IMR-90 (cell line): ENCODE measurements around the gene RHOT2. TPM values are rescaled to one million over a fixed set of nuclear protein-coding genes. Genes with fewer than 3 reads are reported as not detected.

ENCODE experiments used
- ATAC-seq: fragments of 200-7000 bp; cut with Tn5 transposase; 2 replicates; pipeline ENCODE4 v1.9.1; 2020; ENCODE audit warnings: low read depth, mild to moderate bottlenecking, moderate library complexity
- BruUV-seq: library from RNA; stranded (reverse); fragments of 400-500 nt; replicated peaks from 2 replicates; lab custom pipeline; 2021; lab: Mats Ljungman, UMichigan
- CTCF ChIA-PET: fragments of 300-600 bp; formaldehyde crosslinking; extraction: SDS; loops from one replicate; lab custom pipeline; 2021; ENCODE audit warnings: antibody characterized with exemption; lab: Yijun Ruan, JAX
- POLR2A ChIA-PET: fragments of 300-600 bp; sonication (Branson Sonifier 250); formaldehyde crosslinking; loops from one replicate; lab custom pipeline; 2022; ENCODE audit warnings: antibody characterized with exemption; ENCODE audit not compliant: unreplicated experiment; lab: Charles Lee
- DNase-seq: peaks from one replicate; pipeline ENCODE4 v3.0.0; 2013
- H2AFZ ChIP-seq: replicated peaks from 2 replicates; pipeline ENCODE3; 2013; ENCODE audit warnings: low read length, mild to moderate bottlenecking; ENCODE audit not compliant: poor library complexity
- H2AK5ac ChIP-seq: 2 replicates; pipeline ENCODE4 v1.6.1; 2013; ENCODE audit warnings: low read depth, low read length, inconsistent platforms
- H2AK9ac ChIP-seq: replicated peaks from 2 replicates; pipeline ENCODE3; 2013; ENCODE audit warnings: mild to moderate bottlenecking, low read depth, low read length, moderate library complexity; ENCODE audit not compliant: poor library complexity
- H2BK120ac ChIP-seq: 2 replicates; pipeline ENCODE4 v1.6.1; 2013; ENCODE audit warnings: low read depth, low read length, inconsistent platforms
- H2BK15ac ChIP-seq: 3 replicates; pipeline ENCODE4 v1.6.1; 2013; ENCODE audit warnings: low read depth, low read length, inconsistent platforms
- H2BK20ac ChIP-seq: 2 replicates; pipeline ENCODE4 v1.6.1; 2013; ENCODE audit warnings: low read depth, mild to moderate bottlenecking, inconsistent platforms, low read length, moderate library complexity
- H2BK5ac ChIP-seq: 2 replicates; pipeline ENCODE4 v1.6.1; 2013; ENCODE audit warnings: mild to moderate bottlenecking, low read depth, low read length, inconsistent platforms; ENCODE audit not compliant: poor library complexity, severe bottlenecking
- H3K14ac ChIP-seq: replicated peaks from 2 replicates; pipeline ENCODE4 v1.6.1; 2013; ENCODE audit warnings: low read depth, low read length, inconsistent platforms
- H3K18ac ChIP-seq: 2 replicates; pipeline ENCODE4 v1.6.1; 2013; ENCODE audit warnings: low read depth, low read length, control low read depth
- H3K23ac ChIP-seq: 2 replicates; pipeline ENCODE4 v1.6.1; 2013; ENCODE audit warnings: low read depth, low read length, inconsistent platforms
- H3K27ac ChIP-seq: 2 replicates; pipeline ENCODE4 v1.5.1; 2013; ENCODE audit warnings: mild to moderate bottlenecking, control low read depth, low read length; ENCODE audit not compliant: insufficient read depth
- H3K27me3 ChIP-seq: 2 replicates; pipeline ENCODE4 v1.6.1; 2013; ENCODE audit warnings: low read length; ENCODE audit not compliant: control insufficient read depth, insufficient read depth
- H3K36me3 ChIP-seq: 2 replicates; pipeline ENCODE4 v1.6.1; 2013; ENCODE audit warnings: low read length, mixed read lengths; ENCODE audit not compliant: control insufficient read depth, insufficient read depth
- H3K4ac ChIP-seq: 2 replicates; pipeline ENCODE4 v1.6.1; 2013; ENCODE audit warnings: low read depth, low read length, inconsistent platforms
- H3K4me1 ChIP-seq: 2 replicates; pipeline ENCODE4 v1.6.1; 2013; ENCODE audit warnings: low read length, mixed read lengths; ENCODE audit not compliant: control insufficient read depth, insufficient read depth
- H3K4me2 ChIP-seq: 2 replicates; pipeline ENCODE4 v1.6.1; 2013; ENCODE audit warnings: low read depth, mild to moderate bottlenecking, control low read depth, low read length, moderate library complexity
- H3K4me3 ChIP-seq: 2 replicates; pipeline ENCODE4 v1.5.1; 2013; ENCODE audit warnings: low read depth, mild to moderate bottlenecking, control low read depth, low read length, moderate library complexity; ENCODE audit not compliant: insufficient read depth
- H3K56ac ChIP-seq: 2 replicates; pipeline ENCODE4 v1.6.1; 2013; ENCODE audit warnings: low read length, inconsistent platforms; ENCODE audit not compliant: insufficient read depth; ENCODE audit errors: extremely low read depth
- H3K79me1 ChIP-seq, 2 experiments: 2 replicates each; pipeline ENCODE4 v1.6.1; 2013; ENCODE audit warnings: low read length in 2 of 2, inconsistent platforms in 1 of 2, low read depth in 1 of 2
- H3K9ac ChIP-seq: 2 replicates; pipeline ENCODE4 v1.6.1; 2013; ENCODE audit warnings: low read depth, low read length, control low read depth
- H3K9me1 ChIP-seq: 2 replicates; pipeline ENCODE4 v1.6.1; 2013; ENCODE audit warnings: low read length, inconsistent platforms; ENCODE audit not compliant: insufficient read depth
- H3K9me3 ChIP-seq: 2 replicates; pipeline ENCODE4 v1.6.1; 2013; ENCODE audit warnings: low read length; ENCODE audit not compliant: control insufficient read depth, insufficient read depth
- H4K20me1 ChIP-seq: 2 replicates; pipeline ENCODE4 v1.6.1; 2013; ENCODE audit warnings: low read length, inconsistent platforms; ENCODE audit not compliant: insufficient read depth
- H4K5ac ChIP-seq: 2 replicates; pipeline ENCODE4 v1.6.1; 2013; ENCODE audit warnings: mild to moderate bottlenecking, low read depth, low read length, control low read depth
- H4K8ac ChIP-seq, 2 experiments: 2 replicates each; pipeline ENCODE4 v1.6.1; 2013; ENCODE audit warnings: low read depth in 2 of 2, low read length in 2 of 2, control low read depth in 1 of 2, inconsistent platforms in 1 of 2
- H4K91ac ChIP-seq: 2 replicates; pipeline ENCODE4 v1.6.1; 2013; ENCODE audit warnings: low read depth, low read length, inconsistent platforms; ENCODE audit not compliant: insufficient read depth
- BHLHE40 ChIP-seq: fragments of 150-350 bp; IDR thresholded peaks from 2 replicates; pipeline ENCODE4 v1.6.1; 2016; ENCODE audit warnings: mild to moderate bottlenecking, low read depth, low read length
- FOS ChIP-seq: fragments of 150-350 bp; IDR thresholded peaks from 2 replicates; pipeline ENCODE4 v1.6.1; 2016; ENCODE audit warnings: low read depth, low read length
- MXI1 ChIP-seq: IDR thresholded peaks from 2 replicates; pipeline ENCODE4 v1.6.1; 2012; ENCODE audit warnings: low read depth, mild to moderate bottlenecking, low read length, moderate library complexity, borderline replicate concordance
- WGBS, 2 experiments: methylation state at CpG; one replicate each; pipeline versions ENCODE4 v1.1.5 to v1.1.7; 2013; ENCODE audit warnings: missing lambda C conversion rate in 2 of 2; ENCODE audit not compliant: insufficient read length in 1 of 2; ENCODE audit errors: extremely low coverage in 2 of 2; 5-methylcytosine and 5-hydroxymethylcytosine counted together
- dilution Hi-C: fragments of 300-500 bp; cut with HindIII; formaldehyde crosslinking; loops from one replicate; pipeline ENCODE4 v1.14.3; 2018; ENCODE audit warnings: low sequenced_read_pairs; ENCODE audit not compliant: unreplicated experiment
- in situ Hi-C: fragments of 300-500 bp; cut with MboI; formaldehyde crosslinking; loops from 3 replicates; pipeline ENCODE4 v1.14.3; 2019; ENCODE audit warnings: low sequenced_read_pairs, inconsistent platforms, mixed read lengths
- intact Hi-C: fragments of 100-400 bp; cut with micrococcal nuclease; formaldehyde crosslinking; loops from 2 replicates; pipeline ENCODE4 v1.10.0; 2022
- polyA plus RNA-seq, 3 experiments: library from polyadenylated mRNA; depleted of rRNA; stranded (reverse); fragments of >200 nt; gene quantifications; 2 replicates each; pipeline ENCODE4 v1.2.3, GENCODE V29; 2012; ENCODE audit warnings: low replicate concordance in 1 of 3
- total RNA-seq: library from RNA; depleted of rRNA; stranded (reverse); fragments of >200 nt; gene quantifications from 2 replicates; pipeline ENCODE4 v1.2.3, GENCODE V29; 2012
- TF ChIP-seq, protein P1 (sequence below): conservative IDR thresholded peaks from 2 replicates; pipeline ENCODE4 v1.5.1; 2012; ENCODE audit warnings: mild to moderate bottlenecking, low read depth, low read length, improper control_type of control experiment

RHOT2 gene
- total and polyA plus RNA-seq, 2 of the 4 experiments (the other 2 are of a cell fraction) = 20.3 to 181 TPM

GRCh38 chr16:648071-648780 lies 19.7 kb upstream of the RHOT2 start:
- no TSS peak for BruUV-seq
- Histone ChIP-seq H3K27me3 (no peaks in the 10 kb centered on the region), H4K91ac (peak overlapping the region; percentile 68; the same call in 1 of the 2 replicates), H3K9me1 (peaks cover 15% of the 10 kb centered on the region), H2BK20ac (no peak overlapping the region), H3K4me3 (peak overlapping the region; percentile 59), H2AK9ac (peak overlapping the region; percentile 98), H4K5ac (peak overlapping the region; percentile 85), H3K79me1 (peaks cover 12 to 46% of the 10 kb centered on the region in 2 experiments; a peak in 3 of 4 replicates), H4K8ac (peak overlapping the region; percentile 70 to 80), H3K4me2 (peak overlapping the region; percentile 99), H3K9me3 (no peaks in the 10 kb centered on the region), H3K9ac (peak overlapping the region; percentile 79), H3K56ac (peak overlapping the region; percentile 22; the same call in 1 of the 2 replicates), H2BK15ac (no peak overlapping the region), H3K18ac (no peak overlapping the region), H4K20me1 (no peaks in the 10 kb centered on the region), H3K23ac (peak overlapping the region; percentile 76), H3K14ac (peak overlapping the region; percentile 46), H3K27ac (peak overlapping the region; percentile 85), H2BK5ac (peak overlapping the region; percentile 90), H3K4ac (peak overlapping the region; percentile 85), H2BK120ac (no peak overlapping the region), H3K36me3 (peaks cover 1% of the 10 kb centered on the region; the same call in 1 of the 2 replicates), H3K4me1 (peaks cover 14% of the 10 kb centered on the region), H2AK5ac (peak overlapping the region; percentile 48), H2AFZ (peak overlapping the region; percentile 96)
- in situ Hi-C loops (loop anchor here (10.0 kb wide), 1 partner anchor 253 kb away; the partner anchor contains the start of gene NME4), dilution Hi-C loops (no loop called here), intact Hi-C loops (no loop called here)
- TF ChIP-seq, protein P1, sequence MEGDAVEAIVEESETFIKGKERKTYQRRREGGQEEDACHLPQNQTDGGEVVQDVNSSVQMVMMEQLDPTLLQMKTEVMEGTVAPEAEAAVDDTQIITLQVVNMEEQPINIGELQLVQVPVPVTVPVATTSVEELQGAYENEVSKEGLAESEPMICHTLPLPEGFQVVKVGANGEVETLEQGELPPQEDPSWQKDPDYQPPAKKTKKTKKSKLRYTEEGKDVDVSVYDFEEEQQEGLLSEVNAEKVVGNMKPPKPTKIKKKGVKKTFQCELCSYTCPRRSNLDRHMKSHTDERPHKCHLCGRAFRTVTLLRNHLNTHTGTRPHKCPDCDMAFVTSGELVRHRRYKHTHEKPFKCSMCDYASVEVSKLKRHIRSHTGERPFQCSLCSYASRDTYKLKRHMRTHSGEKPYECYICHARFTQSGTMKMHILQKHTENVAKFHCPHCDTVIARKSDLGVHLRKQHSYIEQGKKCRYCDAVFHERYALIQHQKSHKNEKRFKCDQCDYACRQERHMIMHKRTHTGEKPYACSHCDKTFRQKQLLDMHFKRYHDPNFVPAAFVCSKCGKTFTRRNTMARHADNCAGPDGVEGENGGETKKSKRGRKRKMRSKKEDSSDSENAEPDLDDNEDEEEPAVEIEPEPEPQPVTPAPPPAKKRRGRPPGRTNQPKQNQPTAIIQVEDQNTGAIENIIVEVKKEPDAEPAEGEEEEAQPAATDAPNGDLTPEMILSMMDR = peak; percentile 37
- TF ChIP-seq BHLHE40 = no peak
- no peak for TF ChIP-seq FOS
- TF ChIP-seq MXI1 = no peak
- WGBS, 2 experiments = 46% methylated on average over 15 of the region's 24 CpGs; no CpG with 5 or more reads in 1 of the 2 experiments
- ChIA-PET POLR2A (no interaction called here), CTCF (interaction anchor here (0.8 kb wide), 1 partner anchor 12 kb away, joined by 3 read pairs; no protein-coding TSS in a partner anchor)
- DNase-seq (no peak), ATAC-seq (no peak)
